ENCODE measurements around the gene CDK6. TPM values are rescaled to one million over a fixed set of nuclear protein-coding genes. Genes with fewer than 3 reads are reported as not detected.

Gene CDK6
- total and polyA plus RNA-seq, 2 experiments from 2014 or later: 7.4 to 23.7 TPM

GRCh38 chr7:92704858-92705257, 131.5 kb downstream of the CDK6 start:
- Histone ChIP-seq H3K4me1 (ENCODE audit: insufficient read depth) (no peaks in the 10 kb centered on the region), H3F3A (replicated peaks; ENCODE audit: low read depth) (no peaks in the 10 kb centered on the region), H4K20me1 (replicated peaks; ENCODE audit: insufficient read depth) (no peaks in the 10 kb centered on the region), H3K4me2 (no peak overlapping the region), H3K79me2 (replicated peaks; ENCODE audit: insufficient read depth) (no peaks in the 10 kb centered on the region), H3K27me3 (ENCODE audit: insufficient read depth) (no peaks in the 10 kb centered on the region), H3K36me3 (ENCODE audit: insufficient read depth) (no peaks in the 10 kb centered on the region), H2AFZ (no peak overlapping the region), H3K27ac (ENCODE audit: low read depth) (no peak overlapping the region), H3K9me2 (ENCODE audit: insufficient read depth) (no peaks in the 10 kb centered on the region; the same call in 1 of the 2 replicates), H3K4me3 (no peak overlapping the region)
- peaks cover 4% of the 10 kb centered on the region; the same call in 1 of the 3 replicates for H3K4me1 Mint-ChIP-seq
- H3K27ac Mint-ChIP-seq: no peak overlapping the region
- no peaks in the 10 kb centered on the region for H3K27me3 Mint-ChIP-seq (ENCODE audit: insufficient read depth, low read depth, poor library complexity)
- peaks cover 7% of the 10 kb centered on the region; the same call in 1 of the 3 replicates for H3K36me3 Mint-ChIP-seq (ENCODE audit: low read depth)
- no peak for TF ChIP-seq ETS1 (IDR thresholded peaks at IDR 0.05)
- no peak for TF ChIP-seq ZNF114 (CRISPR knock-in tag; IDR thresholded peaks at IDR 0.05)
- TF ChIP-seq CTCF (conservative IDR thresholded peaks at IDR 0.05; ENCODE audit: low read depth in 2 of 2): no peak
- no peak for TF ChIP-seq ZNF462 (CRISPR knock-in tag; IDR thresholded peaks at IDR 0.05)
- TF ChIP-seq POLR2AphosphoS5 (IDR thresholded peaks at IDR 0.05; ENCODE audit: low read depth): no peak
- no peak for TF ChIP-seq JUNB (IDR thresholded peaks at IDR 0.05; ENCODE audit: unreplicated experiment)
- TF ChIP-seq CREB1 (CRISPR knock-in tag; IDR thresholded peaks at IDR 0.05; ENCODE audit: low read depth): no peak
- TF ChIP-seq EZH2 (IDR thresholded peaks at IDR 0.05; ENCODE audit: low read depth, unreplicated experiment): no peak
- no peak for TF ChIP-seq NANOG (IDR thresholded peaks at IDR 0.05; ENCODE audit: borderline replicate concordance)
- TF ChIP-seq EZH2phosphoT487 (IDR thresholded peaks at IDR 0.05; ENCODE audit: unreplicated experiment): no peak
- TF ChIP-seq STAT1 (IDR thresholded peaks at IDR 0.05; ENCODE audit: unreplicated experiment): no peak
- no peak for TF ChIP-seq ZNF331 (CRISPR knock-in tag; IDR thresholded peaks at IDR 0.05; ENCODE audit: low read depth)
- no peak for TF ChIP-seq REST (IDR thresholded peaks at IDR 0.05; ENCODE audit: unreplicated experiment)
- H3K4me3 Mint-ChIP-seq: no peak overlapping the region
- no peak for DNase-seq (ENCODE audit: low spot score)
- ATAC-seq: no peak
- peaks cover 3% of the 10 kb centered on the region; the same call in 1 of the 3 replicates for H3K9me3 Mint-ChIP-seq
